ENCODE data around the gene ZNF618.

- TF ChIP-seq EZH2phosphoT487 (IDR thresholded peaks at IDR 0.05; ENCODE audit: insufficient read depth, low read depth) (no peak), EZH2 (IDR thresholded peaks at IDR 0.05; ENCODE audit: insufficient read depth, poor library complexity, severe bottlenecking) (no peak)
Observed at GRCh38 chr9:113956901-113957300, 80.8 kb downstream of the ZNF618 start.
